ENCODE data around the gene COX6A1. TPM values are rescaled to one million over a fixed set of nuclear protein-coding genes. Genes with fewer than 3 reads are reported as not detected.

Gene COX6A1
- total and polyA plus RNA-seq, 2 donors from 2014 or later, result 331 to 1,697 TPM

- Histone ChIP-seq H3K36me3 (ENCODE audit: control insufficient read depth in 2 of 3, insufficient read depth in 3 of 3, low read length in 3 of 3) (no peaks in the 10 kb centered on the region), H3K9ac (ENCODE audit: low read length in 3 of 3) (no peak overlapping the region), H3K27ac (ENCODE audit: low read depth in 2 of 2, low read length in 2 of 2) (no peak overlapping the region), H3K4me1 (ENCODE audit: control insufficient read depth in 2 of 3, insufficient read depth in 2 of 3, low read depth in 1 of 3, low read length in 3 of 3) (no peaks in the 10 kb centered on the region), H3K27me3 (ENCODE audit: control insufficient read depth, insufficient read depth, low read length) (no peaks in the 10 kb centered on the region), H3K4me3 (ENCODE audit: low read length in 3 of 3) (no peak overlapping the region), H3K9me3 (ENCODE audit: control insufficient read depth in 2 of 3, insufficient read depth in 1 of 3, low read length in 3 of 3) (no peaks in the 10 kb centered on the region)
- TF ChIP-seq CTCF (IDR thresholded peaks at IDR 0.05; ENCODE audit: borderline replicate concordance, extremely low read depth, insufficient read depth), result no peak
- no peak for DNase-seq
- intact Hi-C loops (cut with DNase I), result loop anchor here (10.0 kb wide), 1 partner anchor 57 kb away; the partner anchor contains the start of gene MSI1
- FAIRE-seq, result no peak
Observed at GRCh38 chr12:120421701-120422100, 16.2 kb upstream of the COX6A1 start.

GRCh38 chr12:120422892-120423456, 14.9 kb upstream of the COX6A1 start:
- intact Hi-C loops (cut with DNase I), result loop anchor here (10.0 kb wide), 1 partner anchor 58 kb away; the partner anchor contains the start of gene MSI1
- H3K27ac ChIP-seq (ENCODE audit: low read depth in 2 of 2, low read length in 2 of 2), result no peak overlapping the region
- H3K9ac ChIP-seq (ENCODE audit: low read length in 3 of 3), result no peak overlapping the region
- DNase-seq, result no peak
- no peak for FAIRE-seq
- H3K36me3 ChIP-seq (ENCODE audit: control insufficient read depth in 2 of 3, insufficient read depth in 3 of 3, low read length in 3 of 3), result no peaks in the 10 kb centered on the region
- H3K4me1 ChIP-seq (ENCODE audit: control insufficient read depth in 2 of 3, insufficient read depth in 2 of 3, low read depth in 1 of 3, low read length in 3 of 3), result no peaks in the 10 kb centered on the region
- H3K27me3 ChIP-seq (ENCODE audit: control insufficient read depth, insufficient read depth, low read length), result no peaks in the 10 kb centered on the region
- no peak overlapping the region for H3K4me3 ChIP-seq (ENCODE audit: low read length in 3 of 3)
- TF ChIP-seq CTCF (IDR thresholded peaks at IDR 0.05; ENCODE audit: borderline replicate concordance, extremely low read depth, insufficient read depth), result no peak
- no peaks in the 10 kb centered on the region for H3K9me3 ChIP-seq (ENCODE audit: control insufficient read depth in 2 of 3, insufficient read depth in 1 of 3, low read length in 3 of 3)

GRCh38 chr12:120425797-120426196, 12.1 kb upstream of the COX6A1 start:
- FAIRE-seq, result no peak
- intact Hi-C loops (cut with DNase I), result loop anchor here (10.0 kb wide), 1 partner anchor 61 kb away; the partner anchor contains the start of gene MSI1
- no peaks in the 10 kb centered on the region for H3K9me3 ChIP-seq (ENCODE audit: control insufficient read depth in 2 of 3, insufficient read depth in 1 of 3, low read length in 3 of 3)
- TF ChIP-seq CTCF (IDR thresholded peaks at IDR 0.05; ENCODE audit: borderline replicate concordance, extremely low read depth, insufficient read depth), result no peak
- no peak overlapping the region for H3K27ac ChIP-seq (ENCODE audit: low read depth in 2 of 2, low read length in 2 of 2)
- H3K9ac ChIP-seq (ENCODE audit: low read length in 3 of 3), result no peak overlapping the region
- DNase-seq, result no peak
- no peaks in the 10 kb centered on the region for H3K27me3 ChIP-seq (ENCODE audit: control insufficient read depth, insufficient read depth, low read length)
- H3K4me1 ChIP-seq (ENCODE audit: control insufficient read depth in 2 of 3, insufficient read depth in 2 of 3, low read depth in 1 of 3, low read length in 3 of 3), result no peaks in the 10 kb centered on the region
- H3K4me3 ChIP-seq (ENCODE audit: low read length in 3 of 3), result no peak overlapping the region
- H3K36me3 ChIP-seq (ENCODE audit: control insufficient read depth in 2 of 3, insufficient read depth in 3 of 3, low read length in 3 of 3), result no peaks in the 10 kb centered on the region

Measured in kidney (tissue), 14 donors.